ENCODE measurements around the gene CNTNAP2. TPM values are rescaled to one million over a fixed set of nuclear protein-coding genes. Genes with fewer than 3 reads are reported as not detected.

Gene CNTNAP2
- total and polyA plus RNA-seq, 2 of the 13 experiments (the other 11 are each of a cell fraction or from before 2014, with no cell fraction given): 0.40 to 0.42 TPM

DNA sequence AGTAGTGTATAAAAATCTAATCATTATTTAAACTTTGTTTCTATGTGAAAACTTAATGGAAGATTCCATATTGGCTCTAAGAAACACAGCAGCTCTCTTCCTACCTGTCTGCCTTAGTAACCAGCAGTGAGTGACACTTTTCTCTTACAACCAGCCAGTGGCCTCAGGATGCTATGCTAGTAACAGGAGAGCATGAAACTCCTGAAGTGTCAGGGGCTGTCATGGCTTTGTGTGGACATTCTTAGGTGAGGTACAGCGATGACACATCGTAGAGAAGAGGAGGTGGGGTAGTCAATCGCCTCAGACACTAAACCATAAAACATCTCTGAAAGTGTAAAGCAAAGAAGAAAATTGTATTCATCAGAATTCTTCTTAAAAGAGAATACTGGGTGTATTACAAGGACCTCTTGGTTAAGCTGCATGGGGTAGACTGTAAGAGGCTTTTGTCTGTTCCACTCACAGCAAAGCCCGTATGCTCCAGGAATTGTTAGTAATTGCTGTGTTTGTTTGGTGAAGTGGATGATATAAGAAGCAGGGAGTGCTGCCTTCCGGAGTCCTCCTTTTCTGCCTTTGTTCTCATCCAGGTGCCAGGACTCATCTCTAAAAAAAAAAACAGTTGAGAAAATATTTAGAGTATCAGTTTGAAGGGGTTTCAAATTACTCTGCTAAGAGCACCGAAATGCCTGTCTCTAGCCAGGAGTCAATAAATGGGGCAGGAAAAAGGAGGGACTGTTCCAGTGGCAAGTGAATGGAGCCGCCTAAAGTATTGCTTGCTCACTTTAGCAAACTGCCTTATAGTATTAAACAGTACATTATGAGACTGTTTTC is 518.8 kb downstream of the CNTNAP2 start (continued):
- TF ChIP-seq ZNF317 (CRISPR knock-in tag; IDR thresholded peaks at IDR 0.05) (no peak), ADNP (CRISPR knock-in tag; IDR thresholded peaks at IDR 0.05) (no peak), GPN1 (CRISPR knock-in tag; IDR thresholded peaks at IDR 0.05; ENCODE audit: borderline replicate concordance) (no peak), ZNF724P (CRISPR knock-in tag; IDR thresholded peaks at IDR 0.05; ENCODE audit: borderline replicate concordance) (no peak)

DNA sequence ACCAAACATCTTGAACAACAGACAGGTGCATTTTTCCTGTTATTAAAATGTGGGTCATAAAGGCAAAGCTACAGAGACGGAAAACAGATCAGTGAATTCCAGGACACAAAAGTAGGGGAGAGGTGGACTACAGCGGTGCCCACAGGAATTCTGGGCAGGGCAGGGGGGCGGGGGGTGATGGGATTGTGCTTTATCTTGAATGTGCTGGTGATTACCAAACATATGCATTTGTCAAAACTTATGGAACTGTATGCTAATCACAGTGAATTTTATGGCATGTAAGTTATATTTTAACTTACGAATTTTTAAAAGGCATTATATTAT is 519.4 kb downstream of the CNTNAP2 start:
- intact Hi-C loops (cut with micrococcal nuclease; ENCODE audit: unreplicated experiment) (no loop called here), in situ Hi-C loops (cut with HindIII; ENCODE audit: extremely low pct_ligation_motif_present, low pct_unique_long_range_greater_than_20kb) (no loop called here)
- no peaks in the 10 kb centered on the region for H4K20me1 ChIP-seq (ENCODE audit: insufficient read depth, low read length)
- no peaks in the 10 kb centered on the region for H3K27me3 ChIP-seq (ENCODE audit: control insufficient read depth in 1 of 2, insufficient read depth in 2 of 2, low read length in 2 of 2)
- FAIRE-seq (no peak), DNase-seq (ENCODE audit: low spot score) (no peak), ATAC-seq (no peak)
- H3K9me3 ChIP-seq (ENCODE audit: low read length): peaks cover 86% of the 10 kb centered on the region
- no peaks in the 10 kb centered on the region for H3K4me1 ChIP-seq (ENCODE audit: insufficient read depth, low read length)
- no peak for TF ChIP-seq ZNF12 (CRISPR knock-in tag; IDR thresholded peaks at IDR 0.05)
- no peak for TF ChIP-seq ZNF552 (CRISPR knock-in tag; IDR thresholded peaks at IDR 0.05; ENCODE audit: borderline replicate concordance)
- no peak for TF ChIP-seq AGO1 (IDR thresholded peaks at IDR 0.05; ENCODE audit: low read depth, low read length, poor library complexity, severe bottlenecking)
- no peak overlapping the region for H2AFZ ChIP-seq (ENCODE audit: low read length)
- WGBS (ENCODE audit: low lambda C conversion rate): 13% methylated on average over 4 of the region's 4 CpGs
- ChIA-PET CTCF (ENCODE audit: low intra/inter-chr PET ratio, low total read pairs) (no interaction called here), POLR2A (no interaction called here)
- H3K4me2 ChIP-seq (ENCODE audit: low read depth, low read length): no peak overlapping the region
- no peak overlapping the region for H3K9ac ChIP-seq (ENCODE audit: insufficient read depth, low read depth, low read length)
- no peaks in the 10 kb centered on the region for H3K79me2 ChIP-seq (ENCODE audit: insufficient read depth, low read length)
- H3K36me3 ChIP-seq (replicated peaks in 1 of 2; ENCODE audit: control insufficient read depth in 1 of 2, insufficient read depth in 2 of 2, low read length in 2 of 2): no peaks in the 10 kb centered on the region
- no TSS peak for BruUV-seq (replicated peaks)
- no peak overlapping the region for H3K4me3 ChIP-seq (replicated peaks in 1 of 3; ENCODE audit: insufficient read depth in 1 of 3, low read depth in 2 of 3, low read length in 3 of 3)
- H3K27ac ChIP-seq (ENCODE audit: extremely low read length, insufficient read depth, low read length): no peak overlapping the region

DNA sequence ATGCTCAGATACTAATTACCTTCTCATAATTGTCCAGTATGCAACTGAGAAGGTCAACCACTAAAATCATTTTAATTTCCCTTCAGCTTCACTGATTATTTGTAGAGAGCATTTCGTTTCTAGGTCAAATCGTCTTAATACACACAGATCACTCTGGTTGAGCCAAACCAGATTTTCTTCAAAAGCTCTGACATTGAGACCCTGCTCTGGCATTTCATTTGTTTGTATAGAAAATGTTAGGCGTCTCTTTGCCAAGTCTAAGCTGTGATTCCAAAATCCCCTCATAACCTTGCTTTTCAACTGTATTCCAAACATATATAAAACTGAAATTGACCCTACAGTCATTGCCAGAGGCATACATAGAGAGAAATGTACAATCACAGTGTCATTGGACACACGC is 520.0 kb downstream of the CNTNAP2 start:
- Histone ChIP-seq H3K4me1 (ENCODE audit: insufficient read depth, low read length) (no peaks in the 10 kb centered on the region), H3K4me2 (ENCODE audit: low read depth, low read length) (no peak overlapping the region), H4K20me1 (ENCODE audit: insufficient read depth, low read length) (no peaks in the 10 kb centered on the region), H3K79me2 (ENCODE audit: insufficient read depth, low read length) (no peaks in the 10 kb centered on the region), H3K27me3 (ENCODE audit: control insufficient read depth in 1 of 2, insufficient read depth in 2 of 2, low read length in 2 of 2) (no peaks in the 10 kb centered on the region), H2AFZ (ENCODE audit: low read length) (no peak overlapping the region), H3K9me3 (ENCODE audit: low read length) (peaks cover 83% of the 10 kb centered on the region), H3K9ac (ENCODE audit: insufficient read depth, low read depth, low read length) (no peak overlapping the region), H3K27ac (ENCODE audit: extremely low read length, insufficient read depth, low read length) (no peak overlapping the region), H3K36me3 (replicated peaks in 1 of 2; ENCODE audit: control insufficient read depth in 1 of 2, insufficient read depth in 2 of 2, low read length in 2 of 2) (no peaks in the 10 kb centered on the region), H3K4me3 (replicated peaks in 1 of 3; ENCODE audit: insufficient read depth in 1 of 3, low read depth in 2 of 3, low read length in 3 of 3) (no peak overlapping the region)
- FAIRE-seq: no peak
- no peak for TF ChIP-seq SNAPC2 (CRISPR knock-in tag; IDR thresholded peaks at IDR 0.05)
- ChIA-PET CTCF (ENCODE audit: low intra/inter-chr PET ratio, low total read pairs) (no interaction called here), POLR2A (no interaction called here)
- WGBS (ENCODE audit: low lambda C conversion rate): 26% methylated on average over 4 of the region's 4 CpGs
- in situ Hi-C loops (cut with HindIII; ENCODE audit: extremely low pct_ligation_motif_present, low pct_unique_long_range_greater_than_20kb): no loop called here
- ATAC-seq: no peak
- intact Hi-C loops (cut with micrococcal nuclease; ENCODE audit: unreplicated experiment): no loop called here
- BruUV-seq (replicated peaks): no TSS peak
- DNase-seq (ENCODE audit: low spot score): no peak
